ENCODE results near the gene RASA4. TPM values are rescaled to one million over a fixed set of nuclear protein-coding genes. Genes with fewer than 3 reads are reported as not detected.
"Not testable (repeated sequence)": the region's sequence is repeated elsewhere in the genome, so short reads cannot be mapped to it uniquely, and the experiment has no call there.

Gene RASA4
- total and polyA plus RNA-seq, 2 of the 4 experiments (the other 2 are of a cell fraction) = 3.8 to 18.6 TPM

DNA sequence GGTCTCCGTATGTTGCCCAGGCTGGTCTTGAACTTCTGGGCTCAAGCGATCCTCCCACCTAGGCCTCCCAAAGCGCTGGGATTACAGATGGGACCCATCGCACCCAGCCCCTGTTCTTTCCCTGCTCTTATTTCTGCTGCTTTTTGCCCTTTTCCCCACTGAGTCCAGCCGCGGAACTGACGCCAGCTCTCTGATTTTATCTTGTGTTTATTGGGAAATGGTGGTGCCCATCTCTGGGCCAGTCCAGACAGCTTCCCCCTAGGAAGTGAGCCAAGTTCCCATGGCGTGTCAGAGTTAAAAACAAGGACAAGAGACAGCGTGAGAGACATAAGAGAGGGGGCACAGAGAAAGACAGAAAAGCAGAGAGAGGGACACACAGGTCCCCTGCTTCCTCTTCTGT, 14.1 kb upstream of the RASA4 start:
- H2BK15ac ChIP-seq (ENCODE audit: low read depth, low read length); H3K4me3 ChIP-seq (ENCODE audit: insufficient read depth, low read depth, low read length); H2AK5ac ChIP-seq (ENCODE audit: low read depth, low read length); H3K27ac ChIP-seq (ENCODE audit: insufficient read depth, low read length); H3K14ac ChIP-seq (replicated peaks; ENCODE audit: low read depth, low read length); H4K91ac ChIP-seq (ENCODE audit: insufficient read depth, low read depth, low read length); H3K9me3 ChIP-seq (ENCODE audit: control insufficient read depth, insufficient read depth, low read length); in situ Hi-C loops (cut with MboI; ENCODE audit: low sequenced_read_pairs); H3K18ac ChIP-seq (ENCODE audit: low read depth, low read length); dilution Hi-C loops (cut with HindIII; ENCODE audit: low sequenced_read_pairs, unreplicated experiment); H3K79me1 ChIP-seq (ENCODE audit: low read depth in 1 of 2, low read length in 2 of 2); ATAC-seq (ENCODE audit: low read depth); H3K9ac ChIP-seq (ENCODE audit: low read depth, low read length); H3K9me1 ChIP-seq (ENCODE audit: insufficient read depth, low read length); H4K20me1 ChIP-seq (ENCODE audit: insufficient read depth, low read length); H3K27me3 ChIP-seq (ENCODE audit: control insufficient read depth, insufficient read depth, low read length); H2BK120ac ChIP-seq (ENCODE audit: low read depth, low read length); H3K4me2 ChIP-seq (ENCODE audit: low read depth, low read length); H4K5ac ChIP-seq (ENCODE audit: low read depth, low read length); H2AFZ ChIP-seq (replicated peaks; ENCODE audit: low read length, poor library complexity); DNase-seq; CTCF ChIA-PET; H3K23ac ChIP-seq (ENCODE audit: low read depth, low read length); POLR2A ChIA-PET (ENCODE audit: unreplicated experiment); H3K36me3 ChIP-seq (ENCODE audit: control insufficient read depth, insufficient read depth, low read length); H3K4me1 ChIP-seq (ENCODE audit: control insufficient read depth, insufficient read depth, low read length); H4K8ac ChIP-seq (ENCODE audit: low read depth in 2 of 2, low read length in 2 of 2); H3K4ac ChIP-seq (ENCODE audit: low read depth, low read length); intact Hi-C loops (cut with micrococcal nuclease); H2BK5ac ChIP-seq (ENCODE audit: low read depth, low read length, poor library complexity, severe bottlenecking); H2AK9ac ChIP-seq (replicated peaks; ENCODE audit: low read depth, low read length, poor library complexity); BruUV-seq (replicated peaks); H3K56ac ChIP-seq (ENCODE audit: extremely low read depth, insufficient read depth, low read length); H2BK20ac ChIP-seq (ENCODE audit: low read depth, low read length): not testable (repeated sequence)
- WGBS, 2 experiments (ENCODE audit: extremely low coverage in 2 of 2, insufficient read length in 1 of 2) = no CpG with 5 or more reads among the region's 9 CpGs

DNA sequence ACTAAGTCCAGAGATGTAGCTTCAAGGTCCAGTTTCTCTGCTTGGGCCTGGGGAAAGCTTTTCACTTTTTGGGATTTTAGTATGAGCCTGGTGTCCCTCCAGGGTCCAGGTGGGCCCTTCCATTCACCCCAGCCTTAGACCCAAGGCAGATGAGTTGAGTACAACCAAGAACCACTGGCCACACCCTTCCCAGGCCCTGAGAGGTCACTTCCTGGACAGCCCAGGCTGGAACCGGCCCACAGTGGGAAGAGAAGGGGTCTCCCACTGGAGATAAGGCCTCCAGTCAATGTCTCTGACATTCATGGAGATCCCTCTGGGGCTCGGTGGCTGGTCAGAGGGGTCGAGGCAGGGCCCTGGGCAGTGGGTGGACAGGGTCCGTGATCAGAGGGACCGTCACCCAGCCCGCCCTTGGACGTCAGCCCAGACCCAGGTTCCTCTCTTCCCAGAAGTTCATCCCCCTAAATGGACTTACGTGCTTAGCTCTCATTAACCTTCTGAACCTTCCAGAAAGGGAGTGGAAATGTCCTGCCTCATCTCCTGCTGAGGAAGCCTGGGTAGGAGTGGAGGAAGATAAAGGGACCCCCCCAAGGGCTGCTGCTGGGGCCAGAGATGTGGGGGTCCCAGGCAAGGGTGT, 10.8 kb upstream of the RASA4 start:
- H3K27ac ChIP-seq (ENCODE audit: insufficient read depth, low read length); intact Hi-C loops (cut with micrococcal nuclease); H3K4ac ChIP-seq (ENCODE audit: low read depth, low read length); H3K56ac ChIP-seq (ENCODE audit: extremely low read depth, insufficient read depth, low read length); H4K91ac ChIP-seq (ENCODE audit: insufficient read depth, low read depth, low read length); DNase-seq; H3K4me3 ChIP-seq (ENCODE audit: insufficient read depth, low read depth, low read length); H4K20me1 ChIP-seq (ENCODE audit: insufficient read depth, low read length); H3K27me3 ChIP-seq (ENCODE audit: control insufficient read depth, insufficient read depth, low read length); POLR2A ChIA-PET (ENCODE audit: unreplicated experiment); H3K9me1 ChIP-seq (ENCODE audit: insufficient read depth, low read length); H3K79me1 ChIP-seq (ENCODE audit: low read depth in 1 of 2, low read length in 2 of 2); H2BK5ac ChIP-seq (ENCODE audit: low read depth, low read length, poor library complexity, severe bottlenecking); H2BK20ac ChIP-seq (ENCODE audit: low read depth, low read length); H2BK120ac ChIP-seq (ENCODE audit: low read depth, low read length); H2AFZ ChIP-seq (replicated peaks; ENCODE audit: low read length, poor library complexity); H2AK9ac ChIP-seq (replicated peaks; ENCODE audit: low read depth, low read length, poor library complexity); in situ Hi-C loops (cut with MboI; ENCODE audit: low sequenced_read_pairs); H2BK15ac ChIP-seq (ENCODE audit: low read depth, low read length); H4K5ac ChIP-seq (ENCODE audit: low read depth, low read length); CTCF ChIA-PET; H3K36me3 ChIP-seq (ENCODE audit: control insufficient read depth, insufficient read depth, low read length); dilution Hi-C loops (cut with HindIII; ENCODE audit: low sequenced_read_pairs, unreplicated experiment); H3K4me2 ChIP-seq (ENCODE audit: low read depth, low read length); H3K14ac ChIP-seq (replicated peaks; ENCODE audit: low read depth, low read length); H3K18ac ChIP-seq (ENCODE audit: low read depth, low read length); H3K4me1 ChIP-seq (ENCODE audit: control insufficient read depth, insufficient read depth, low read length); H3K23ac ChIP-seq (ENCODE audit: low read depth, low read length); H2AK5ac ChIP-seq (ENCODE audit: low read depth, low read length); H4K8ac ChIP-seq (ENCODE audit: low read depth in 2 of 2, low read length in 2 of 2); H3K9ac ChIP-seq (ENCODE audit: low read depth, low read length); ATAC-seq (ENCODE audit: low read depth); H3K9me3 ChIP-seq (ENCODE audit: control insufficient read depth, insufficient read depth, low read length): not testable (repeated sequence)
- BruUV-seq (replicated peaks) = TSS peak; percentile 29
- WGBS, 2 experiments (ENCODE audit: extremely low coverage in 2 of 2, insufficient read length in 1 of 2) = no CpG with 5 or more reads among the region's 8 CpGs
